ENCODE measurements around the gene KCNMB2. TPM values are rescaled to one million over a fixed set of nuclear protein-coding genes. Genes with fewer than 3 reads are reported as not detected.

Gene KCNMB2
- total RNA-seq, 1 donor from 2014 or later, result not detected

GRCh38 chr3:178712247-178712646 lies 176.0 kb downstream of the KCNMB2 start:
- no peak for DNase-seq (ENCODE audit: low spot score in 2 of 2)
- no peaks in the 10 kb centered on the region for H3K27me3 ChIP-seq
- no peak overlapping the region for H3K27ac ChIP-seq
- H3K36me3 ChIP-seq, result no peaks in the 10 kb centered on the region
- no peak overlapping the region for H3K4me3 ChIP-seq
- no peak for TF ChIP-seq CTCF (IDR thresholded peaks at IDR 0.05)
- H3K9me3 ChIP-seq, result no peaks in the 10 kb centered on the region
- no peaks in the 10 kb centered on the region for H3K4me1 ChIP-seq
- intact Hi-C loops (cut with DNase I), result no loop called here

GRCh38 chr3:178714925-178715832 lies 178.9 kb downstream of the KCNMB2 start:
- intact Hi-C loops (cut with DNase I), result no loop called here
- Histone ChIP-seq H3K27me3 (no peaks in the 10 kb centered on the region), H3K9me3 (no peaks in the 10 kb centered on the region), H3K36me3 (no peaks in the 10 kb centered on the region), H3K27ac (no peak overlapping the region), H3K4me1 (no peaks in the 10 kb centered on the region), H3K4me3 (no peak overlapping the region)
- DNase-seq (ENCODE audit: low spot score in 2 of 2), result no peak
- TF ChIP-seq CTCF (IDR thresholded peaks at IDR 0.05), result no peak

GRCh38 chr3:178718995-178719635 lies 182.9 kb downstream of the KCNMB2 start:
- Histone ChIP-seq H3K36me3 (no peaks in the 10 kb centered on the region), H3K27ac (no peak overlapping the region), H3K4me1 (no peaks in the 10 kb centered on the region), H3K9me3 (peaks cover 0 to 10% of the 10 kb centered on the region in 2 donors), H3K27me3 (no peaks in the 10 kb centered on the region), H3K4me3 (no peak overlapping the region)
- intact Hi-C loops (cut with DNase I), result no loop called here
- TF ChIP-seq CTCF (IDR thresholded peaks at IDR 0.05), result no peak
- no peak for DNase-seq (ENCODE audit: low spot score in 2 of 2)

GRCh38 chr3:178732824-178733223 lies 196.6 kb downstream of the KCNMB2 start:
- intact Hi-C loops (cut with DNase I), result no loop called here
- no peak for DNase-seq (ENCODE audit: low spot score in 2 of 2)

GRCh38 chr3:178735032-178735674 lies 198.9 kb downstream of the KCNMB2 start:
- no peaks in the 10 kb centered on the region for H3K9me3 ChIP-seq
- intact Hi-C loops (cut with DNase I), result no loop called here
- H3K27me3 ChIP-seq, result no peaks in the 10 kb centered on the region
- peaks cover 0 to 3% of the 10 kb centered on the region in 2 donors for H3K4me1 ChIP-seq
- DNase-seq (ENCODE audit: low spot score in 2 of 2), result no peak
- H3K4me3 ChIP-seq, result no peak overlapping the region
- TF ChIP-seq CTCF (IDR thresholded peaks at IDR 0.05), result no peak
- H3K27ac ChIP-seq, result no peak overlapping the region
- no peaks in the 10 kb centered on the region for H3K36me3 ChIP-seq

More at GRCh38 chr3:178732824-178733223, 196.6 kb downstream of the KCNMB2 start:
- Histone ChIP-seq H3K27me3 (no peaks in the 10 kb centered on the region), H3K4me1 (peaks cover 0 to 3% of the 10 kb centered on the region in 2 donors), H3K4me3 (no peak overlapping the region), H3K27ac (no peak overlapping the region), H3K9me3 (no peaks in the 10 kb centered on the region), H3K36me3 (no peaks in the 10 kb centered on the region)
- no peak for TF ChIP-seq CTCF (IDR thresholded peaks at IDR 0.05)

Data from ascending aorta (tissue), 2 donors.